ENCODE data around the gene SNX32. TPM values are rescaled to one million over a fixed set of nuclear protein-coding genes. Genes with fewer than 3 reads are reported as not detected.

SNX32 gene
- total RNA-seq, 1 donor from 2014 or later, result 0.47 TPM

- intact Hi-C loops (cut with DNase I), result no loop called here
- ATAC-seq, result no peak
- Histone ChIP-seq H3K4me3 (peak overlapping the region; percentile 92), H3K27ac (peak overlapping the region; percentile 98), H3K4me1 (peaks cover 38% of the 10 kb centered on the region), H3K27me3 (ENCODE audit: low read depth) (no peaks in the 10 kb centered on the region), H3K36me3 (peaks cover 53% of the 10 kb centered on the region), H3K9me3 (no peaks in the 10 kb centered on the region)
- peak; percentile 46 for DNase-seq
- TF ChIP-seq CTCF (IDR thresholded peaks at IDR 0.05), result no peak
These were observed 27.9 kb downstream of the SNX32 start for GRCh38 chr11:65861533-65862183.

- intact Hi-C loops (cut with DNase I), result no loop called here
- Histone ChIP-seq H3K4me3 (no peak overlapping the region), H3K9me3 (no peaks in the 10 kb centered on the region), H3K4me1 (peaks cover 36% of the 10 kb centered on the region), H3K27ac (peak overlapping the region; percentile 98), H3K36me3 (peaks cover 59% of the 10 kb centered on the region), H3K27me3 (ENCODE audit: low read depth) (no peaks in the 10 kb centered on the region)
- ATAC-seq (no peak), DNase-seq (peak; percentile 47)
- no peak for TF ChIP-seq CTCF (IDR thresholded peaks at IDR 0.05)
These were observed 28.5 kb downstream of the SNX32 start for GRCh38 chr11:65862191-65862735.

GRCh38 chr11:65862941-65863888, 29.5 kb downstream of the SNX32 start:
- H3K27ac ChIP-seq, result no peak overlapping the region
- peaks cover 68% of the 10 kb centered on the region for H3K36me3 ChIP-seq
- no peaks in the 10 kb centered on the region for H3K9me3 ChIP-seq
- peaks cover 36% of the 10 kb centered on the region for H3K4me1 ChIP-seq
- ATAC-seq (no peak), DNase-seq (peak; percentile 43)
- intact Hi-C loops (cut with DNase I), result no loop called here
- TF ChIP-seq CTCF (IDR thresholded peaks at IDR 0.05), result no peak
- H3K4me3 ChIP-seq, result no peak overlapping the region
- no peaks in the 10 kb centered on the region for H3K27me3 ChIP-seq (ENCODE audit: low read depth)

- Histone ChIP-seq H3K27ac (no peak overlapping the region), H3K9me3 (no peaks in the 10 kb centered on the region), H3K36me3 (peaks cover 72% of the 10 kb centered on the region), H3K27me3 (ENCODE audit: low read depth) (no peaks in the 10 kb centered on the region), H3K4me3 (no peak overlapping the region), H3K4me1 (peaks cover 30% of the 10 kb centered on the region)
- intact Hi-C loops (cut with DNase I), result no loop called here
- ATAC-seq (no peak), DNase-seq (peak; percentile 36)
- TF ChIP-seq CTCF (IDR thresholded peaks at IDR 0.05), result no peak
These were observed 30.3 kb downstream of the SNX32 start for GRCh38 chr11:65863889-65864705.
